GM18909 (cell line): Measurements from ENCODE around the gene SDSL.

ENCODE experiments used
- ATAC-seq: cut with Tn5 transposase; IDR thresholded peaks from one replicate; pipeline ENCODE4 v1.9.1; 2021; ENCODE audit warnings: mild to moderate bottlenecking; ENCODE audit not compliant: unreplicated experiment, poor library complexity

The SDSL gene

GRCh38 chr12:113422030-113422885 lies at the start of gene SDSL:
SDSL (plus strand) TSS chr12:113422380; CDS start chr12:113427983, 5,603 bp downstream.
- ATAC-seq: peak; percentile 86

- ATAC-seq: no peak
Measured at GRCh38 chr12:113373440-113373839, 48.7 kb upstream of the SDSL start.

- ATAC-seq: no peak
Measured at GRCh38 chr12:113373969-113374368, 48.2 kb upstream of the SDSL start.

- ATAC-seq: no peak
Measured at GRCh38 chr12:113374823-113375428, 47.3 kb upstream of the SDSL start.

- no peak for ATAC-seq
Measured at GRCh38 chr12:113378291-113378690, 43.9 kb upstream of the SDSL start.

GRCh38 chr12:113381220-113381619 lies 41.0 kb upstream of the SDSL start:
- ATAC-seq: no peak

GRCh38 chr12:113382206-113382605 lies 40.0 kb upstream of the SDSL start:
- ATAC-seq: no peak

- no peak for ATAC-seq
Measured at GRCh38 chr12:113384778-113385177, 37.4 kb upstream of the SDSL start.

- ATAC-seq: no peak
Measured at GRCh38 chr12:113385282-113385882, 36.8 kb upstream of the SDSL start.

- ATAC-seq: no peak
Measured at GRCh38 chr12:113386866-113387566, 35.2 kb upstream of the SDSL start.

- ATAC-seq: no peak
Measured at GRCh38 chr12:113387631-113388030, 34.5 kb upstream of the SDSL start.

GRCh38 chr12:113388351-113388750 lies 33.8 kb upstream of the SDSL start:
- ATAC-seq: no peak

- ATAC-seq: no peak
Measured at GRCh38 chr12:113390064-113391043, 31.8 kb upstream of the SDSL start.

GRCh38 chr12:113391145-113391544 lies 31.0 kb upstream of the SDSL start:
- ATAC-seq: no peak

- ATAC-seq: no peak
Measured at GRCh38 chr12:113391650-113392337, 30.4 kb upstream of the SDSL start.

GRCh38 chr12:113392520-113392919 lies 29.7 kb upstream of the SDSL start:
- ATAC-seq: no peak

GRCh38 chr12:113392988-113393579 lies 29.1 kb upstream of the SDSL start:
- no peak for ATAC-seq

GRCh38 chr12:113393749-113394148 lies 28.4 kb upstream of the SDSL start:
- ATAC-seq: no peak

GRCh38 chr12:113395119-113395518 lies 27.1 kb upstream of the SDSL start:
- no peak for ATAC-seq
